HFF-Myc (cell line): Measurements from ENCODE around the gene TMEM240.

ENCODE experiments used
- DNase-seq: peaks from one replicate; pipeline ENCODE4 v3.0.0-alpha.2; 2011; ENCODE audit warnings: low read depth; ENCODE audit errors: extremely low read depth
- H3K4me3 ChIP-seq: replicated peaks from 2 replicates; pipeline ENCODE4 v1.5.1; 2011; ENCODE audit warnings: low read depth, mild to moderate bottlenecking, control low read depth, low read length
- TF ChIP-seq, protein P1 (sequence below): IDR thresholded peaks from 2 replicates; pipeline ENCODE4 v1.5.1; 2012; ENCODE audit warnings: mild to moderate bottlenecking, low read depth, low read length, control low read depth; ENCODE audit errors: missing control alignments

TMEM240 gene

DNA sequence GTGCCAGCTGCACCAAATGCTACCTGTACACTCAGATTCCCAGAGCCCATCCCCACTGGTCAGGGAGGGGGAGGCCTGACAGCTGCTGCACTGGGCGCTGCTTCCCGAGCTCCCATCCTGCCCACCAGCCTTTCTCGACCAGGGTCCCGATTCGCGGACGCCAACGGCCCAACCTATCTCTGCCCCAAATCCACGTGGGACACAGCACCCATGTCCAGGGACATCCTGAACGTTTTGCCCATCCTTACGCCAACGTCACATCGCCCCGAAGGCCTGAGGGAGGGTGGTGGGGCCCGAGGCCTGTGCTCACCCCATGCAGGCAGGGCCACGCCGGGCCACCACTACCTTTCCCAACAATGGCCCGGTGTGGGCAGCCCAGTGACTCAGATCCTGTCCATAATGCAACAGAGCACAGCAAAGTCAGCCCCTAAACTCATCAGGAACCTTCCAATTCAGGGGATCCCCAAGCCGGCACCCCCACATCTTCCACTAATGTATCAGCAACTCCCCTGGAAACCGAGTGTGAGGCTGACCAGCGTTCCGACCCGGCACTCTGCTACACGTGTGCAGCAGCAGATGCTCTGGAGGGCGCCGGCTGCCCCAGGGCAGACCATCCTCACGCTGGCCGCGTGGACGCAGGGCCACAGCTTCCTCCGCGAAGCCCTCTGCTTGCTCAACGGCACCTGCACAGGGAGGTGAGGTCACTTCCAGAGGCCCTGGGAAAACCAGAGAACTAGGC is 11.3 kb upstream of the TMEM240 start:
- DNase-seq, result no peak
- TF ChIP-seq, protein P1, sequence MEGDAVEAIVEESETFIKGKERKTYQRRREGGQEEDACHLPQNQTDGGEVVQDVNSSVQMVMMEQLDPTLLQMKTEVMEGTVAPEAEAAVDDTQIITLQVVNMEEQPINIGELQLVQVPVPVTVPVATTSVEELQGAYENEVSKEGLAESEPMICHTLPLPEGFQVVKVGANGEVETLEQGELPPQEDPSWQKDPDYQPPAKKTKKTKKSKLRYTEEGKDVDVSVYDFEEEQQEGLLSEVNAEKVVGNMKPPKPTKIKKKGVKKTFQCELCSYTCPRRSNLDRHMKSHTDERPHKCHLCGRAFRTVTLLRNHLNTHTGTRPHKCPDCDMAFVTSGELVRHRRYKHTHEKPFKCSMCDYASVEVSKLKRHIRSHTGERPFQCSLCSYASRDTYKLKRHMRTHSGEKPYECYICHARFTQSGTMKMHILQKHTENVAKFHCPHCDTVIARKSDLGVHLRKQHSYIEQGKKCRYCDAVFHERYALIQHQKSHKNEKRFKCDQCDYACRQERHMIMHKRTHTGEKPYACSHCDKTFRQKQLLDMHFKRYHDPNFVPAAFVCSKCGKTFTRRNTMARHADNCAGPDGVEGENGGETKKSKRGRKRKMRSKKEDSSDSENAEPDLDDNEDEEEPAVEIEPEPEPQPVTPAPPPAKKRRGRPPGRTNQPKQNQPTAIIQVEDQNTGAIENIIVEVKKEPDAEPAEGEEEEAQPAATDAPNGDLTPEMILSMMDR, result no peak
- H3K4me3 ChIP-seq, result no peak overlapping the region

GRCh38 chr1:1550591-1551432 is 10.4 kb upstream of the TMEM240 start:
- TF ChIP-seq, protein P1, result peak; percentile 40
- no peak for DNase-seq
- no peak overlapping the region for H3K4me3 ChIP-seq

- TF ChIP-seq, protein P1, result no peak
Observed at GRCh38 chr1:1550087-1550486, 9.7 kb upstream of the TMEM240 start.

DNA sequence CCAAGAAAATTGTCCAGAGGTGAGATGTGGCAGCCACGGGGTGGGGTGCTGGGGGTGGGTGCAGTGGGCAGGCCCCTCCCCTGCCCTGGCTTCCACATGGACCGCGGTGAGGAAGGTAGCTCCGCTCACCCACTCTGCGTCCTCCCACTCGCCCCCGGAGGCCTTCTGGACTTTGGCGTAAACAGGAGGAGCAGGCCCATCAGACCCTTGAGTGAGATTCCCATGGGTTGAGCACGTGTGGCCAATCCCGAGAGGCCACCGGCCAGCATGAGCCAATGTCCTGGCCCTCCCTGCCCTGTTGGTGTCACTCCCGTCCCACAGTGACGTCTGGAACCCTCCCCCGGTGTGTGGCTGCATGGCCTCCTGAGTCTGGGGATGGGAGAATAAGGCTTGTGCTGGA is 8.2 kb upstream of the TMEM240 start:
- DNase-seq, result no peak
- no peak overlapping the region for H3K4me3 ChIP-seq
- TF ChIP-seq, protein P1, result no peak

More at GRCh38 chr1:1550087-1550486, 9.7 kb upstream of the TMEM240 start:
- no peak for DNase-seq
- no peak overlapping the region for H3K4me3 ChIP-seq

GRCh38 chr1:1547476-1547875 is 7.1 kb upstream of the TMEM240 start:
- TF ChIP-seq, protein P1, result no peak
- DNase-seq, result no peak
- H3K4me3 ChIP-seq, result no peak overlapping the region

DNA sequence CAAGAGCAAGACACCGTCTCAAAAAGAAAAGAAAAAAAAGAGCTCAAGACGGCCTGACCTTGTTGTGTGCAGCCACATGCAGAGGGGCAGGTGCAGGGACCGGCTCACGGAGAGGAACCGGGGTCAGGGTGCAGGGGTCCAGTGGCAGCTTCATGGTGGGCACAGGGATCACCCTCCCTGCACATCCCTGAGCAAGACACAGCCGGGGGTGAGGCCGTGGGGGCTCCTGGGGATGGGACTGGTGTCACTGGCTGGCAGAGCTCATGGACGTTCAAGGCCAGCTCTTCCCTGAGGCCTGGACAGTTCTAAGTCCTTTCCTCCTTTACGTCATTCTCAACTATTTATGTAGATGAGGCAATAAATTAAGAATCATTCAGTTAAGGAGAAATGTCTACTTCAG is 6.6 kb upstream of the TMEM240 start:
- H3K4me3 ChIP-seq, result no peak overlapping the region
- no peak for DNase-seq
- TF ChIP-seq, protein P1, result no peak
